Lower lobe of right lung (tissue), 2 donors: ENCODE measurements around the gene LRIF1. TPM values are rescaled to one million over a fixed set of nuclear protein-coding genes. Genes with fewer than 3 reads are reported as not detected.

Source experiments
- ATAC-seq, 2 donors: fragments of 200-7000 bp; cut with Tn5 transposase; one replicate each; pipeline ENCODE4 v1.9.1; 2020 to 2022; ENCODE audit warnings: mild to moderate bottlenecking in 2 of 2, moderate library complexity in 2 of 2
- DNase-seq: peaks from one replicate; pipeline ENCODE4 v3.0.0-alpha.2; 2020
- H3K27ac ChIP-seq: fragments of 200-600 bp; one replicate; pipeline ENCODE4 v1.8.0; 2022
- H3K27me3 ChIP-seq: fragments of 200-600 bp; one replicate; pipeline ENCODE4 v1.8.0; 2022; ENCODE audit warnings: low read depth
- H3K36me3 ChIP-seq: fragments of 200-600 bp; one replicate; pipeline ENCODE4 v1.8.0; 2022; ENCODE audit warnings: mild to moderate bottlenecking
- H3K4me1 ChIP-seq: fragments of 200-600 bp; one replicate; pipeline ENCODE4 v1.8.0; 2022
- H3K4me3 ChIP-seq: fragments of 200-600 bp; one replicate; pipeline ENCODE4 v1.8.0; 2022; ENCODE audit warnings: mild to moderate bottlenecking
- H3K9me3 ChIP-seq: fragments of 200-600 bp; one replicate; pipeline ENCODE4 v1.8.0; 2022
- intact Hi-C: fragments of 100-400 bp; cut with DNase I; formaldehyde crosslinking; loops from one replicate; pipeline ENCODE4 v1.11.0; 2022
- total RNA-seq: library from RNA; stranded (reverse); fragmentation: NEBNext Ultra II Directional; extraction: Animal tissue kit (Norgen Biotek cat#: 25700); gene quantifications from one replicate; pipeline ENCODE4 v1.2.1, GENCODE V29; 2021
- TF ChIP-seq, protein P1 (sequence below): fragments of 200-600 bp; IDR thresholded peaks from one replicate; pipeline ENCODE4 v1.8.0; 2022; ENCODE audit warnings: antibody characterized with exemption, mild to moderate bottlenecking
- donor health status: DM: no; HTN: yes; CAD: no; lungs with severe emphysema.

Gene LRIF1
- total RNA-seq, 1 donor from 2014 or later: 8.8 TPM

DNA sequence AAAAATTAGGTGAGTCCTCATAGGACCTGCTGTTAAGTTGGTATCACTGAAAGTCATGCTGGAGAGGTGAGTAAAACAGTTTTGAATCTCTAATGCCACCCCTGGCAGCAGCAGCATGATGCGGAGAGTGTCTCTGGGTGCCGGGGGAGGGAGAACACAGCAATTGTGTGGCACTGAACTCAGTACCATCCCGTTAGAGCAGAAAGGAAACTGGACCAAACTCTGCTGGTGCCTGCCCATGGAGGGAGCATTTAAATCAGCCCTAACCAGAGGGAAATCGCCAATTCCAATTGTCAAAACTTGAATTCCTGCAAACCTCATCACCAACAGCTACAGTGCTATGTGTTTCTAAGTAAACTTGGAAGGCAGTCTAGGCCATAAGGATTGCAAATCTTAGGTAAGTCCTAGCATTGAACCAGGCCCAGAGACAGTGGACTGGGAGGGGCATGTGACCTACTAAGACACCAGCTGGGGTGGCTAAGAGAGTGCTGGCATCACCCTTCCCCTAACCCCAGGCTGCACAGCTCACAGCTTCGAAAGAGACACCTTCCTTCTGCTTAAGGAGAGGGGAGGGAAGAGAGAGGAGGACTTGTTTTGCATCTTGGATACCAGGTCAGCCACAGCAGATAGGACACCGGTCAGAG lies 60.8 kb downstream of the LRIF1 start:
- Histone ChIP-seq H3K36me3 (peaks cover 18% of the 10 kb centered on the region), H3K27me3 (no peaks in the 10 kb centered on the region), H3K4me3 (no peak overlapping the region), H3K4me1 (no peaks in the 10 kb centered on the region), H3K9me3 (no peaks in the 10 kb centered on the region), H3K27ac (no peak overlapping the region)
- intact Hi-C loops: no loop called here
- ATAC-seq: no peak
- TF ChIP-seq, protein P1, sequence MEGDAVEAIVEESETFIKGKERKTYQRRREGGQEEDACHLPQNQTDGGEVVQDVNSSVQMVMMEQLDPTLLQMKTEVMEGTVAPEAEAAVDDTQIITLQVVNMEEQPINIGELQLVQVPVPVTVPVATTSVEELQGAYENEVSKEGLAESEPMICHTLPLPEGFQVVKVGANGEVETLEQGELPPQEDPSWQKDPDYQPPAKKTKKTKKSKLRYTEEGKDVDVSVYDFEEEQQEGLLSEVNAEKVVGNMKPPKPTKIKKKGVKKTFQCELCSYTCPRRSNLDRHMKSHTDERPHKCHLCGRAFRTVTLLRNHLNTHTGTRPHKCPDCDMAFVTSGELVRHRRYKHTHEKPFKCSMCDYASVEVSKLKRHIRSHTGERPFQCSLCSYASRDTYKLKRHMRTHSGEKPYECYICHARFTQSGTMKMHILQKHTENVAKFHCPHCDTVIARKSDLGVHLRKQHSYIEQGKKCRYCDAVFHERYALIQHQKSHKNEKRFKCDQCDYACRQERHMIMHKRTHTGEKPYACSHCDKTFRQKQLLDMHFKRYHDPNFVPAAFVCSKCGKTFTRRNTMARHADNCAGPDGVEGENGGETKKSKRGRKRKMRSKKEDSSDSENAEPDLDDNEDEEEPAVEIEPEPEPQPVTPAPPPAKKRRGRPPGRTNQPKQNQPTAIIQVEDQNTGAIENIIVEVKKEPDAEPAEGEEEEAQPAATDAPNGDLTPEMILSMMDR: no peak
- no peak for DNase-seq

DNA sequence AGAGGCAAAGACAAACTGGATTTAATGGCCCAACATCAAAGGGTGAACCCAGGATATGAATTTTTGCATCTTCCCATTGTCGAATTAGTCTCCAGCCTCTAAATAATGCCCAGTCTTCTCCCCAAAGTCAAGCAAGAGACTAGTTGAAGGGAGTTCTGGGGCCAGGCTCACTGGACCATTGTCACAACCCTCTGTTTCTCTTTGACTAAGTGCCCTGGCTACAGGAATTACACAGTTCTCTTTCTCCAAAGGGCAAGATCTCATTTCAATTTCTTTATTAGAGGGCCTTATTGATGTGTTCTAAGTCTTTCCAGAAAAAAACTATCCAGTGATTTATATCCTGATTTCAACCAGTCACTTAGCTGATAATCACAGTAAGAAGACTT lies 64.3 kb downstream of the LRIF1 start:
- DNase-seq (no peak), ATAC-seq (no peak)
- TF ChIP-seq, protein P1: no peak

DNA sequence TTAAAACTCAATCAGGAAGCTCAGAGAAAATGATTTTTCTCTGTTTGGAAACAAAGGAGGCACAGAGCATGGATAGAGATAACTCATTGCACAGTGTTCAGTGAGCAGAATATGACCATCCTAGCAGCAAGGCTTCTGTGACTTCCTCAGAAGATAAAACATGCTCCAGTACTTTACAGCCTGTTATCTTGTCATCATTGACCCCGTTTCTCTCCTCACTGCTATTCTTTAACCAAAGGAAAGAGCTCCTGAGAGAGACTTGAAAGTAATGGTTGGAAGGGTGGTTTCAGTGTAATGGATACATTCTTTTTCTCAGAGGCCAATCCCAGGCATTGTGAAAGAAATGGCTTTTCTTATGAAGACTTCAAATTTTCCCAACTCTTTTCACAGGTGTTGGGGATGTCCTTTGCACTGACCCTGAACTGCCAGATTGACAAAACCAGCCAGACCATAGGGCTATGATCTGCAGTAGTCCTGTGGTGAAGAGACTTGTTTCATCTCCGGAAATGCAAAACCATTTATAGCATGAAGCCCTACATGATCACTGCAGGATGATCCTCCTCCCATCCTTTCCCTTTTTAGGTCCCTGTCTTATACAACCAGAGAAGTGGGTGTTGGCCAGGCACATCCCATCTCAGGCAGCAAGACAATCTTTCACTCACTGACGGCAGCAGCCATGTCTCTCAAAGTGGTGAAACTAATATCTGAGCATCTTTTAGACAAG lies 64.8 kb downstream of the LRIF1 start:
- Histone ChIP-seq H3K9me3 (no peaks in the 10 kb centered on the region), H3K4me3 (no peak overlapping the region), H3K36me3 (peaks cover 40% of the 10 kb centered on the region), H3K4me1 (no peaks in the 10 kb centered on the region), H3K27me3 (no peaks in the 10 kb centered on the region), H3K27ac (no peak overlapping the region)
- DNase-seq (no peak), ATAC-seq (no peak)
- intact Hi-C loops: no loop called here
- TF ChIP-seq, protein P1: no peak

More for the DNA sequence above, 64.3 kb downstream of the LRIF1 start:
- H3K27ac ChIP-seq: no peak overlapping the region
- no peak overlapping the region for H3K4me3 ChIP-seq
- no peaks in the 10 kb centered on the region for H3K27me3 ChIP-seq
- peaks cover 37% of the 10 kb centered on the region for H3K36me3 ChIP-seq
- no peaks in the 10 kb centered on the region for H3K4me1 ChIP-seq
- intact Hi-C loops: no loop called here
- no peaks in the 10 kb centered on the region for H3K9me3 ChIP-seq

DNA sequence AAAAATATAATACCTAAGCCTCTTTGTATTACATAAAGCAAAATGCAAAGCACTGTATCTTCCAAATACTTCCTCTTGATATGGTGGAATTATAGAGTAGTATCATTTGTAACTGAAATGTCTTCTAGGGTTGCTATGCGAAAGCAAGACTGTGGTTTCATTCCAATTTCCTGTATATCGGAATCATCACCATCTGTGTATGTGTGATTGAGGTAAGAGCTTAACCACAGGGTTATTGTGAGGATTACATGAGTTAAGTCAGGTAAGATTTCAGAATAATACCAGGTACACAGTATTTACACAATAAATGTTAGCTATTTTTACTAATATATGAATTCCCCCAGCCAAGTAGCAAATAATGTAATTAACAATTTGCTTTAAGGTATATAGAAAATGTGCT lies 66.0 kb downstream of the LRIF1 start:
- Histone ChIP-seq H3K27ac (no peak overlapping the region), H3K9me3 (no peaks in the 10 kb centered on the region), H3K4me3 (no peak overlapping the region), H3K4me1 (no peaks in the 10 kb centered on the region), H3K36me3 (peaks cover 52% of the 10 kb centered on the region), H3K27me3 (no peaks in the 10 kb centered on the region)
- no peak for ATAC-seq
- intact Hi-C loops: no loop called here
- DNase-seq: no peak
- TF ChIP-seq, protein P1: no peak

Other genes with a start within 250 kb of the LRIF1 start
- 228 TPM for gene CD53, start 90.8 kb downstream of the LRIF1 start, total RNA-seq
- gene DRAM2, start 176.2 kb upstream of the LRIF1 start, total RNA-seq: 73.9 TPM
- 53.4 TPM for gene CEPT1, start 176.3 kb upstream of the LRIF1 start, total RNA-seq
- 113 TPM for gene DENND2D, start 236.7 kb upstream of the LRIF1 start, total RNA-seq